CD4-positive, CD25-positive, alpha-beta regulatory T cell (primary cell): ENCODE data around the gene OTOA. TPM values are rescaled to one million over a fixed set of nuclear protein-coding genes. Genes with fewer than 3 reads are reported as not detected.
A peak's percentile ranks its signal among the peaks of the same experiment; 100 is the strongest.
"Not testable (repeated sequence)": the region's sequence is repeated elsewhere in the genome, so short reads cannot be mapped to it uniquely, and the experiment has no call there.

ENCODE experiments used
- ATAC-seq, 2 donors: fragments of 150-1000 bp; cut with Tn5 transposase; one replicate each; pipeline ENCODE4 v1.10.0; 2021; ENCODE audit warnings: low read depth in 2 of 2, moderate number of reproducible peaks in 2 of 2, moderate library complexity in 1 of 2
- DNase-seq, 3 donors: peaks; one replicate each; pipeline versions ENCODE4 v3.0.0 to v3.0.0-alpha.2; 2012 to 2022; ENCODE audit warnings: mixed read lengths in 1 of 3
- H3K27ac ChIP-seq: one replicate; pipeline ENCODE4 v1.7.0; 2013; ENCODE audit warnings: mild to moderate bottlenecking, low read length; ENCODE audit not compliant: insufficient read depth, poor library complexity, severe bottlenecking
- H3K27me3 ChIP-seq: one replicate; pipeline ENCODE4 v1.7.0; 2013; ENCODE audit warnings: low read length; ENCODE audit not compliant: control insufficient read depth, insufficient read depth
- H3K36me3 ChIP-seq: one replicate; pipeline ENCODE4 v1.7.0; 2013; ENCODE audit warnings: mild to moderate bottlenecking, low read length, moderate library complexity; ENCODE audit not compliant: control insufficient read depth, insufficient read depth
- H3K4me1 ChIP-seq: 2 replicates; pipeline ENCODE4 v1.7.0; 2013; ENCODE audit warnings: mild to moderate bottlenecking, low read length; ENCODE audit not compliant: insufficient read depth, control insufficient read depth, poor library complexity, severe bottlenecking
- H3K4me3 ChIP-seq: one replicate; pipeline ENCODE4 v1.7.0; 2013; ENCODE audit warnings: low read depth, mild to moderate bottlenecking, low read length, moderate library complexity
- H3K9me3 ChIP-seq, 2 experiments: 1 replicate in 1 of 2; 2 replicates in 1 of 2; pipeline ENCODE4 v1.7.0; 2013; ENCODE audit warnings: low read length in 2 of 2, mild to moderate bottlenecking in 1 of 2, moderate library complexity in 1 of 2; ENCODE audit not compliant: control insufficient read depth in 2 of 2
- H3K27ac Mint-ChIP-seq, 3 donors: one replicate each; pipeline ENCODE4 v1.8.0; 2020 to 2022; ENCODE audit warnings: mild to moderate bottlenecking in 3 of 3, mixed read lengths in 3 of 3, moderate library complexity in 2 of 3
- H3K27me3 Mint-ChIP-seq: one replicate; pipeline ENCODE4 v1.8.0; 2022; ENCODE audit warnings: mild to moderate bottlenecking, mixed read lengths
- H3K36me3 Mint-ChIP-seq: one replicate; pipeline ENCODE4 v1.8.0; 2020; ENCODE audit warnings: mixed read lengths
- H3K4me1 Mint-ChIP-seq, 4 donors: one replicate each; pipeline ENCODE4 v1.8.0; 2020 to 2022; ENCODE audit warnings: mixed read lengths in 4 of 4, mild to moderate bottlenecking in 1 of 4
- H3K4me3 Mint-ChIP-seq, 4 donors: one replicate each; pipeline ENCODE4 v1.8.0; 2020 to 2022; ENCODE audit warnings: mild to moderate bottlenecking in 4 of 4, mixed read lengths in 4 of 4, moderate library complexity in 3 of 4
- H3K9me3 Mint-ChIP-seq, 7 donors: one replicate each; pipeline ENCODE4 v1.8.0; 2020 to 2022; ENCODE audit warnings: mixed read lengths in 7 of 7, mild to moderate bottlenecking in 3 of 7, moderate library complexity in 2 of 7
- polyA plus RNA-seq, 4 donors: library from polyadenylated mRNA; unstranded; fragments of 300-500 nt; fragmentation: Illumina TruSeq; gene quantifications; one replicate each; pipeline ENCODE4 v1.2.3, GENCODE V29; 2021
- total RNA-seq: library from RNA; stranded (reverse); gene quantifications from one replicate; pipeline ENCODE4 v1.2.3, GENCODE V29; 2022

Gene OTOA
- total and polyA plus RNA-seq, 5 donors from 2014 or later = not detected

- not testable (repeated sequence) for H3K9me3 Mint-ChIP-seq, H3K27me3 ChIP-seq, H3K4me3 Mint-ChIP-seq, H3K4me3 ChIP-seq, H3K4me1 Mint-ChIP-seq, H3K36me3 ChIP-seq, H3K36me3 Mint-ChIP-seq, DNase-seq, H3K27ac Mint-ChIP-seq, H3K9me3 ChIP-seq, H3K27ac ChIP-seq, H3K4me1 ChIP-seq, ATAC-seq
- H3K27me3 Mint-ChIP-seq = peaks cover 22% of the 10 kb centered on the region
Observed at GRCh38 chr16:21680714-21681113, 16.9 kb downstream of the OTOA start.

- Histone ChIP-seq H3K27ac (no peak overlapping the region), H3K27me3 (peaks cover 3% of the 10 kb centered on the region), H3K9me3 (no peaks in the 10 kb centered on the region), H3K4me3 (no peak overlapping the region), H3K36me3 (no peaks in the 10 kb centered on the region), H3K4me1 (no peaks in the 10 kb centered on the region)
- no peak overlapping the region for H3K4me3 Mint-ChIP-seq
- no peaks in the 10 kb centered on the region for H3K36me3 Mint-ChIP-seq
- no peak for ATAC-seq
- no peaks in the 10 kb centered on the region for H3K4me1 Mint-ChIP-seq
- peaks cover 0 to 1% (median 0%) of the 10 kb centered on the region in 7 donors for H3K9me3 Mint-ChIP-seq
- no peak for DNase-seq
- H3K27ac Mint-ChIP-seq = no peak overlapping the region
- peaks cover 16% of the 10 kb centered on the region for H3K27me3 Mint-ChIP-seq
Observed at GRCh38 chr16:21683184-21683583, 19.4 kb downstream of the OTOA start.

DNA sequence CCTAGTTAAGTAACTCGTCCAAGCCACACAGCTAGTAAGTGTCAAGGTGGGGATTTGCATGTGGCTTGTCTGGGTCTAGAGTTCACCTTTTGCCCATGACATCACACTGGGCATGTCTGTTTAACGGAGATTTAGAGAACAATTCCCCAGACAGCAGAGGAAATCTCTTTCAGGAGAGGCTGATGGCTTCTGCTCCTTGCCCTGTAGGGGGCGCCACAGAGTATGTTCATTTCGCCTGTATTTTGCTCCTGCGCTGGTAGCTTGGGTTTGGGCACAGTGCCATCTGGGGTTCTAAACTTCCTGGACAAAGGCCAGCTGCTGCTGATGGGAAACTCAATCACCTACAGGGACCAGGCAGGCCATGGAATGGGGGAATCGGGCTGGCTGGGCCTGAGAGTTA is 20.4 kb downstream of the OTOA start:
- peaks cover 0 to 2% of the 10 kb centered on the region in 2 experiments for H3K9me3 ChIP-seq
- no peak for ATAC-seq
- H3K4me3 ChIP-seq = no peak overlapping the region
- no peaks in the 10 kb centered on the region for H3K36me3 ChIP-seq
- H3K27ac ChIP-seq = no peak overlapping the region
- H3K27ac Mint-ChIP-seq = no peak overlapping the region
- H3K27me3 Mint-ChIP-seq = peaks cover 16% of the 10 kb centered on the region
- no peaks in the 10 kb centered on the region for H3K4me1 Mint-ChIP-seq
- peaks cover 0 to 7% (median 0%) of the 10 kb centered on the region in 7 donors for H3K9me3 Mint-ChIP-seq
- DNase-seq = peak in 1 of 3 donors; percentile 29
- H3K36me3 Mint-ChIP-seq = no peaks in the 10 kb centered on the region
- no peaks in the 10 kb centered on the region for H3K4me1 ChIP-seq
- H3K27me3 ChIP-seq = peaks cover 3% of the 10 kb centered on the region
- H3K4me3 Mint-ChIP-seq = no peak overlapping the region

DNA sequence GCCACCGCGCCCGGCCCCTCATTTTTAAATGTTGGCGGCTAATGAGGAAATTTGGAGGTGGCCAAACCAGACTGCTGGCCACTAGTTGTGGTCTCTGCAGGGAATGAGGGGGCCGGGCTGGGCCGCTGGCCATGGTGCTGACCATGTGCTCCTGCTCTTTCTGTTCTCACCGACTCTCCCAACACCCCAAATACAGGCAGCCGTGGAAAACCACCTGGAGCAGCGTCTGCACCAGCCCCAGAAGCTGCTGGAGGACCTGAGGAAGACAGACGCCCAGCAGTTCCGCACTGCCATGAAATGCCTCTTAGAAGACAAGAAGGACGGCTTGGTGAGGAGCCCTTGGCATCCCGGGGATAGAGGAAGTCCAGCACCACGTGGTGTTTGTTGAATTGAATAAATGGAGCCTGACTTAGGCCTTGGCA is 21.3 kb downstream of the OTOA start:
- no peaks in the 10 kb centered on the region for H3K36me3 ChIP-seq
- H3K4me3 Mint-ChIP-seq = no peak overlapping the region

DNA sequence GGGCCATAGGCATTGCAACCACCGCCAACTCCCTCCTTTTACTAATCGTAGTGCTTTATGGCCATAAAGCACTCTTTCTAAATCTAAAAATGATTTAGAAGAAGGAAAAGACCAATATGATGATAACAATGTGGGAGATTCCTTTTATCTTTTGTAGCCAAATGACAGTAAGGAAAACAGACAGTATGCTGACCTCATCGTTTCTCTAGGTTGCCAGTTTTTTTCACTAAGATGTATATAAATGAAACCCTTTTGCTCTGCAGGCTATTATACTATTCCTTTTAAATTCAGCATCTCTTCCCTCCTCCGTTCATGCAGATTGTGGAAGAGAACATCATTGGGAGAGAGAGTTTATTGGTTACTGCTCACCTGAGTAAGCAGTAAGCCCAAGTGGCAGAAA is 25.3 kb downstream of the OTOA start:
- Mint-ChIP-seq H3K36me3 (no peaks in the 10 kb centered on the region), H3K4me3 (no peak overlapping the region), H3K27me3 (peaks cover 15% of the 10 kb centered on the region), H3K9me3 (peaks cover 0 to 7% (median 0%) of the 10 kb centered on the region in 7 donors), H3K4me1 (no peaks in the 10 kb centered on the region), H3K27ac (no peak overlapping the region)
- H3K27me3 ChIP-seq = no peaks in the 10 kb centered on the region
- H3K27ac ChIP-seq = no peak overlapping the region
- DNase-seq (no peak), ATAC-seq (no peak)
- H3K4me3 ChIP-seq = no peak overlapping the region
- H3K4me1 ChIP-seq = no peaks in the 10 kb centered on the region
- H3K36me3 ChIP-seq = no peaks in the 10 kb centered on the region
- peaks cover 0 to 2% of the 10 kb centered on the region in 2 experiments for H3K9me3 ChIP-seq

More for the DNA sequence above, 21.3 kb downstream of the OTOA start:
- H3K9me3 Mint-ChIP-seq = peaks cover 0 to 7% (median 0%) of the 10 kb centered on the region in 7 donors
- DNase-seq (no peak), ATAC-seq (no peak)
- H3K9me3 ChIP-seq = peaks cover 0 to 2% of the 10 kb centered on the region in 2 experiments
- no peak overlapping the region for H3K4me3 ChIP-seq
- no peaks in the 10 kb centered on the region for H3K4me1 ChIP-seq
- H3K27me3 Mint-ChIP-seq = peaks cover 16% of the 10 kb centered on the region
- H3K27me3 ChIP-seq = peaks cover 3% of the 10 kb centered on the region
- no peak overlapping the region for H3K27ac ChIP-seq
- no peak overlapping the region for H3K27ac Mint-ChIP-seq
- H3K4me1 Mint-ChIP-seq = no peaks in the 10 kb centered on the region
- no peaks in the 10 kb centered on the region for H3K36me3 Mint-ChIP-seq

DNA sequence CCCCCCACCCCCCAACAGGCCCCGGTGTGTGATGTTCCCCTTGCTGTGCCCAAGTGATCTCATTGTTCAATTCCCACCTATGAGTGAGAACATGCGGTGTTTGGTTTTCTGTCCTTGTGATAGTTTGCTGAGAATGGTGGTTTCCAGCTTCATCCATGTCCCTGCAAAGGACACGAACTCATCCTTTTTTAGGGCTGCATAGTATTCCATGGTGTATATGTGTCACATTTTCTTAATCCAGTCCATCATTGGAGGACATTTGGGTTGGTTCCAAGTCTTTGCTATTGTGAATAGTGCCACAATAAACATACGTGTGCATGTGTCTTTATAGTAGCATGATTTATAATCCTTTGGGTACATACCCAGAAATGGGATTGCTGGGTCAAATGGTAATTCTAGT is 27.2 kb downstream of the OTOA start:
- not testable (repeated sequence) for ATAC-seq, H3K4me1 Mint-ChIP-seq, H3K9me3 Mint-ChIP-seq, H3K4me3 Mint-ChIP-seq, H3K27ac Mint-ChIP-seq, H3K9me3 ChIP-seq, H3K4me3 ChIP-seq, DNase-seq, H3K27me3 ChIP-seq, H3K27ac ChIP-seq, H3K36me3 ChIP-seq, H3K4me1 ChIP-seq, H3K36me3 Mint-ChIP-seq
- peaks cover 16% of the 10 kb centered on the region for H3K27me3 Mint-ChIP-seq

DNA sequence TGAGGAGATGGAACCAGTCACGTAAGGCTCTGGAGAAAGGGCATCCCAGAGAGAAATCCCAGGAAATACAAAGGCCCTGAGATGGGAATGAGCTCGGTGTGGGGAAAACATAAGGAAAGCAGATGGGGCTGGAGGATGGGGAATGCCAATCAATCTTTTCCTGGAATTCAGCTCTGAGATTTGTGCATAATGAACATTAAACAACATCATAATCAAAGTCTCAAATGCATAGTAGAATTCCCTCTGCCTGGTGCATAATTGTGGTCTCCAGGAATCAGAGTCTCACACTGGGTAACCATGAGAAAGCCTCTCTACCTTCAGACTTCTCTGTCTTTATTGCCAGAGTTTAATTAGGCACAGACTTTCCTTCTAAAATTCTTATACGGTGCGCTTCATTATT is 30.8 kb downstream of the OTOA start:
- Mint-ChIP-seq H3K9me3 (peaks cover 0 to 2% (median 0%) of the 10 kb centered on the region in 7 donors), H3K27me3 (peaks cover 29% of the 10 kb centered on the region), H3K4me3 (no peak overlapping the region), H3K27ac (peak overlapping the region in 1 of 3 donors; percentile 9), H3K36me3 (no peaks in the 10 kb centered on the region), H3K4me1 (no peaks in the 10 kb centered on the region)
- Histone ChIP-seq H3K4me1 (no peaks in the 10 kb centered on the region), H3K9me3 (no peaks in the 10 kb centered on the region), H3K4me3 (no peak overlapping the region), H3K27ac (no peak overlapping the region), H3K36me3 (no peaks in the 10 kb centered on the region), H3K27me3 (no peaks in the 10 kb centered on the region)
- DNase-seq = no peak
- no peak for ATAC-seq

- no peak overlapping the region for H3K4me3 ChIP-seq
- Mint-ChIP-seq H3K4me3 (no peak overlapping the region), H3K27me3 (peaks cover 29% of the 10 kb centered on the region), H3K36me3 (peaks cover under 1% of the 10 kb centered on the region), H3K9me3 (no peaks in the 10 kb centered on the region), H3K4me1 (no peaks in the 10 kb centered on the region), H3K27ac (no peak overlapping the region)
- H3K4me1 ChIP-seq = no peaks in the 10 kb centered on the region
- DNase-seq (no peak), ATAC-seq (no peak)
- H3K27ac ChIP-seq = no peak overlapping the region
- no peaks in the 10 kb centered on the region for H3K36me3 ChIP-seq
- no peaks in the 10 kb centered on the region for H3K9me3 ChIP-seq
- no peaks in the 10 kb centered on the region for H3K27me3 ChIP-seq
Observed at GRCh38 chr16:21697032-21697431, 33.3 kb downstream of the OTOA start.
